HepG2 (cell line): ENCODE results near the gene CEP104. TPM values are rescaled to one million over a fixed set of nuclear protein-coding genes. Genes with fewer than 3 reads are reported as not detected.

Experiments used
- ARHGAP35 ChIP-seq: sonication (generic); formaldehyde crosslinking; IDR thresholded peaks from 2 replicates; pipeline ENCODE4 v1.9.0; 2022; ENCODE audit warnings: mild to moderate bottlenecking, inconsistent platforms, moderate library complexity, missing genetic modification reagents, borderline replicate concordance
- BORCS8-MEF2B ChIP-seq: sonication (generic); formaldehyde crosslinking; IDR thresholded peaks from 2 replicates; pipeline ENCODE4 v1.8.0; 2022; ENCODE audit warnings: mild to moderate bottlenecking, missing genetic modification reagents
- JARID2 ChIP-seq: sonication (generic); formaldehyde crosslinking; IDR thresholded peaks from 2 replicates; pipeline ENCODE4 v1.8.1; 2023; ENCODE audit warnings: missing genetic modification reagents, inconsistent platforms; ENCODE audit not compliant: insufficient replicate concordance
- NR2F2 ChIP-seq: IDR thresholded peaks from 2 replicates; pipeline ENCODE4 v1.6.1; 2012; ENCODE audit warnings: low read depth, inconsistent platforms, borderline replicate concordance
- SRSF4 ChIP-seq: fragments of 200-400 bp; formaldehyde crosslinking; IDR thresholded peaks from one replicate; pipeline ENCODE4 v1.6.1; 2018; ENCODE audit warnings: mild to moderate bottlenecking, low read depth, low read length, moderate library complexity; ENCODE audit not compliant: poor library complexity, severe bottlenecking
- TAF15 ChIP-seq: fragments of 200-400 bp; formaldehyde crosslinking; IDR thresholded peaks from one replicate; pipeline ENCODE4 v1.6.1; 2018; ENCODE audit warnings: mild to moderate bottlenecking, low read depth, low read length; ENCODE audit not compliant: poor library complexity, severe bottlenecking
- TBP ChIP-seq: sonication (generic); formaldehyde crosslinking; IDR thresholded peaks from 2 replicates; pipeline ENCODE4 v1.5.0; 2020; ENCODE audit warnings: missing genetic modification reagents
- ZNF33B ChIP-seq: sonication (generic); formaldehyde crosslinking; IDR thresholded peaks from 2 replicates; pipeline ENCODE4 v1.5.1; 2020; ENCODE audit warnings: mild to moderate bottlenecking, missing genetic modification reagents
- ZNF343 ChIP-seq: sonication (generic); formaldehyde crosslinking; IDR thresholded peaks from 2 replicates; pipeline ENCODE4 v1.4.0; 2020; ENCODE audit warnings: mild to moderate bottlenecking, missing genetic modification reagents
- ZNF674 ChIP-seq: sonication (generic); formaldehyde crosslinking; IDR thresholded peaks from 2 replicates; pipeline ENCODE4 v1.5.0; 2020; ENCODE audit warnings: low read depth, mild to moderate bottlenecking, missing genetic modification reagents
- ZNF841 ChIP-seq: sonication (generic); formaldehyde crosslinking; IDR thresholded peaks from 2 replicates; pipeline ENCODE4 v1.8.1; 2023; ENCODE audit warnings: missing genetic modification reagents, borderline replicate concordance
- polyA plus RNA-seq, 8 experiments: library from polyadenylated mRNA; depleted of rRNA in 3 of 8; stranded (reverse) in 7 of 8; unstranded in 1 of 8; fragments of >200 nt; fragmentation: Illumina TruSeq in 4 of 8; extraction: Trizol in 4 of 8; gene quantifications; 2 replicates each; pipeline versions ENCODE4 v1.2.1 to v1.2.3, GENCODE V29; 2011 to 2016; ENCODE audit warnings: low read depth in 4 of 8, missing spikeins in 1 of 8, mixed read lengths in 1 of 8; ENCODE audit not compliant: insufficient read depth in 1 of 8
- total RNA-seq, 5 experiments: library from RNA; depleted of rRNA; stranded (reverse); fragments of >200 nt; fragmentation: Illumina TruSeq; extraction: Trizol; gene quantifications; 2 replicates each; pipeline ENCODE4 v1.2.3, GENCODE V29; 2016; ENCODE audit warnings: low read depth in 1 of 5
- TF ChIP-seq, protein P1 (sequence below): sonication (generic); formaldehyde crosslinking; IDR thresholded peaks from 2 replicates; pipeline ENCODE4 v1.5.0; 2020; ENCODE audit warnings: mild to moderate bottlenecking, missing genetic modification reagents, moderate library complexity
- TF ChIP-seq, protein P2 (sequence below): sonication (generic); formaldehyde crosslinking; IDR thresholded peaks from 2 replicates; pipeline ENCODE4 v1.8.0; 2022; ENCODE audit warnings: missing genetic modification reagents, mild to moderate bottlenecking, borderline replicate concordance

Gene CEP104
- total and polyA plus RNA-seq, 2 of the 13 experiments (the other 11 are each of a cell fraction or from before 2014, with no cell fraction given) = 20.4 to 30.1 TPM

DNA sequence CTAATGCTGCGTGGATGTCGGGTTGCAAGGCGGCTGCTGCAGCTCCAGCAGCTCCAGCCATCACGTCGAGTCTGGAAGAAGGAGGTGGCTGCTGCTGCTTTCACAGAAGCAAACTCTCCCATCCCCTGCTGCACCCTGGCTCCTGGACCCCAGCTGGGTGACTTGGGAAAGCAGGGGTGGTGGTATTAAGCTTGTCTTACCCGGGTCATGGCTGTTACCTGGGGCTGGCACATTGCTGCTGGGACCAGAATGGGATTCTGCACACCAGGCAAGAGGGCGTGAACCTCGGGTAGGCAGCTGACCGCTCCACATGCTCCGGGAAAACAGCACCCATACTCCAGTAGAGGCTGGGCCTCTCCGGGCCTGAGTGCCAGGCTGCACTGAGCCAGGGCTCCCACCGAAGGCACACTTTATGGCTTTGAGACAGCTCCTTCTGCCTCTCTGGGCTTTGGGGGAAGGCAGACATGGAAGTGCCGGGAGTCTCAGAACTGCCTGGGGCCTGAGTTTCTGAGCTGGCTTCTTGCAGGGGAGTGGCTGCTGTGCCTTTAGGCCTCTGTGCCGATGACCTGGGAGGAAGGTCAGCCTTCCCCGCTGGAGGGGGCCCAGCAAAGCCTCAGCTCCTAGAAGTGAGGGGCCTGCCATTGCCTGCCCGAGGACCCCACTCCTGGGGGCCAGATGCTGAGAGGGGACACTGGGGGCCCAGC, 83.3 kb downstream of the CEP104 start (continued):
- TF ChIP-seq ARHGAP35 (CRISPR knock-in tag) = no peak
- no peak for TF ChIP-seq SRSF4
- no peak for TF ChIP-seq ZNF841 (CRISPR knock-in tag)
- TF ChIP-seq ZNF674 (CRISPR knock-in tag) = no peak
- TF ChIP-seq JARID2 (CRISPR knock-in tag) = no peak
- no peak for TF ChIP-seq TAF15
- TF ChIP-seq, protein P1, sequence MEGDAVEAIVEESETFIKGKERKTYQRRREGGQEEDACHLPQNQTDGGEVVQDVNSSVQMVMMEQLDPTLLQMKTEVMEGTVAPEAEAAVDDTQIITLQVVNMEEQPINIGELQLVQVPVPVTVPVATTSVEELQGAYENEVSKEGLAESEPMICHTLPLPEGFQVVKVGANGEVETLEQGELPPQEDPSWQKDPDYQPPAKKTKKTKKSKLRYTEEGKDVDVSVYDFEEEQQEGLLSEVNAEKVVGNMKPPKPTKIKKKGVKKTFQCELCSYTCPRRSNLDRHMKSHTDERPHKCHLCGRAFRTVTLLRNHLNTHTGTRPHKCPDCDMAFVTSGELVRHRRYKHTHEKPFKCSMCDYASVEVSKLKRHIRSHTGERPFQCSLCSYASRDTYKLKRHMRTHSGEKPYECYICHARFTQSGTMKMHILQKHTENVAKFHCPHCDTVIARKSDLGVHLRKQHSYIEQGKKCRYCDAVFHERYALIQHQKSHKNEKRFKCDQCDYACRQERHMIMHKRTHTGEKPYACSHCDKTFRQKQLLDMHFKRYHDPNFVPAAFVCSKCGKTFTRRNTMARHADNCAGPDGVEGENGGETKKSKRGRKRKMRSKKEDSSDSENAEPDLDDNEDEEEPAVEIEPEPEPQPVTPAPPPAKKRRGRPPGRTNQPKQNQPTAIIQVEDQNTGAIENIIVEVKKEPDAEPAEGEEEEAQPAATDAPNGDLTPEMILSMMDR = no peak
- no peak for TF ChIP-seq ZNF33B (CRISPR knock-in tag)
- TF ChIP-seq NR2F2 = no peak
- no peak for TF ChIP-seq TBP
- no peak for TF ChIP-seq ZNF343
- TF ChIP-seq, protein P2, sequence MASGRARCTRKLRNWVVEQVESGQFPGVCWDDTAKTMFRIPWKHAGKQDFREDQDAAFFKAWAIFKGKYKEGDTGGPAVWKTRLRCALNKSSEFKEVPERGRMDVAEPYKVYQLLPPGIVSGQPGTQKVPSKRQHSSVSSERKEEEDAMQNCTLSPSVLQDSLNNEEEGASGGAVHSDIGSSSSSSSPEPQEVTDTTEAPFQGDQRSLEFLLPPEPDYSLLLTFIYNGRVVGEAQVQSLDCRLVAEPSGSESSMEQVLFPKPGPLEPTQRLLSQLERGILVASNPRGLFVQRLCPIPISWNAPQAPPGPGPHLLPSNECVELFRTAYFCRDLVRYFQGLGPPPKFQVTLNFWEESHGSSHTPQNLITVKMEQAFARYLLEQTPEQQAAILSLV (CRISPR knock-in tag) = no peak
- no peak for TF ChIP-seq BORCS8-MEF2B (CRISPR knock-in tag)
